GM18867 (cell line): ENCODE results near the gene COA4.
A peak's percentile ranks its signal among the peaks of the same experiment; 100 is the strongest.
"Not testable (repeated sequence)": the region's sequence is repeated elsewhere in the genome, so short reads cannot be mapped to it uniquely, and the experiment has no call there.

ENCODE experiments used
- ATAC-seq: cut with Tn5 transposase; IDR thresholded peaks from one replicate; pipeline ENCODE4 v1.9.1; 2021; ENCODE audit warnings: mild to moderate bottlenecking, moderate library complexity; ENCODE audit not compliant: unreplicated experiment

Gene COA4

GRCh38 chr11:73876424-73877310, at the start of gene COA4, which contains the start of gene PAAF1:
COA4 (minus strand) TSS chr11:73876846; CDS start chr11:73873378, 3,468 bp downstream.
PAAF1 (plus strand) TSS chr11:73876999; CDS start chr11:73877022, 23 bp downstream.
- ATAC-seq, result peak; percentile 97

GRCh38 chr11:73921180-73921579, 44.5 kb upstream of the COA4 start:
- ATAC-seq, result no peak

GRCh38 chr11:73916435-73916834, 39.8 kb upstream of the COA4 start:
- no peak for ATAC-seq

GRCh38 chr11:73914284-73914683, 37.6 kb upstream of the COA4 start:
- no peak for ATAC-seq

GRCh38 chr11:73913472-73913871, 36.8 kb upstream of the COA4 start:
- no peak for ATAC-seq

- ATAC-seq, result no peak
These were observed 35.4 kb upstream of the COA4 start for GRCh38 chr11:73912026-73912425.

- no peak for ATAC-seq
These were observed 30.5 kb upstream of the COA4 start for GRCh38 chr11:73907191-73907590.

GRCh38 chr11:73902303-73902702, 25.7 kb upstream of the COA4 start:
- ATAC-seq, result no peak

- no peak for ATAC-seq
These were observed 18.2 kb upstream of the COA4 start for GRCh38 chr11:73894725-73895335.

- no peak for ATAC-seq
These were observed 16.4 kb upstream of the COA4 start for GRCh38 chr11:73893041-73893440.

- no peak for ATAC-seq
These were observed 12.9 kb upstream of the COA4 start for GRCh38 chr11:73889536-73889935.

GRCh38 chr11:73889019-73889418, 12.4 kb upstream of the COA4 start:
- ATAC-seq, result no peak

- ATAC-seq, result no peak
These were observed 11.6 kb upstream of the COA4 start for GRCh38 chr11:73888244-73888643.

GRCh38 chr11:73883856-73884255, 7.2 kb upstream of the COA4 start:
- ATAC-seq, result no peak

GRCh38 chr11:73880449-73880848, 3.8 kb upstream of the COA4 start:
- ATAC-seq, result not testable (repeated sequence)

GRCh38 chr11:73878771-73879170, 2.1 kb upstream of the COA4 start:
- ATAC-seq, result no peak

- ATAC-seq, result no peak
These were observed 806 bp downstream of the COA4 start for GRCh38 chr11:73875840-73876239.

GRCh38 chr11:73875380-73875779, 1.3 kb downstream of the COA4 start:
- no peak for ATAC-seq

GRCh38 chr11:73872749-73873357, 3.8 kb downstream of the COA4 start:
- ATAC-seq, result no peak

- no peak for ATAC-seq
These were observed 6.4 kb downstream of the COA4 start for GRCh38 chr11:73870261-73870660.

- no peak for ATAC-seq
These were observed 7.2 kb downstream of the COA4 start for GRCh38 chr11:73869332-73869949.
